H9 (cell line): Measurements from ENCODE around the gene OR2D2. TPM values are rescaled to one million over a fixed set of nuclear protein-coding genes. Genes with fewer than 3 reads are reported as not detected.

Experiments
- DNase-seq: peaks from one replicate; pipeline ENCODE4 v3.0.0-alpha.2; 2017
- H2AFZ ChIP-seq: one replicate; pipeline ENCODE4 v1.6.1; 2013; ENCODE audit warnings: mild to moderate bottlenecking, low read length, control low read depth, moderate library complexity
- H2AK5ac ChIP-seq: 2 replicates; pipeline ENCODE4 v1.6.1; 2013; ENCODE audit warnings: low read length, control low read depth, mixed read lengths; ENCODE audit not compliant: insufficient read length
- H2BK120ac ChIP-seq: one replicate; pipeline ENCODE4 v1.6.1; 2013; ENCODE audit warnings: low read depth, mild to moderate bottlenecking, low read length, control low read depth, inconsistent platforms; ENCODE audit not compliant: poor library complexity, severe bottlenecking
- H2BK12ac ChIP-seq: 2 replicates; pipeline ENCODE4 v1.6.1; 2013; ENCODE audit warnings: low read length, control low read depth, mixed read lengths, low read depth; ENCODE audit not compliant: insufficient read length
- H2BK15ac ChIP-seq: 2 replicates; pipeline ENCODE4 v1.6.1; 2013; ENCODE audit warnings: low read depth, low read length, control low read depth
- H2BK20ac ChIP-seq: one replicate; pipeline ENCODE4 v1.6.1; 2013; ENCODE audit warnings: low read depth, mild to moderate bottlenecking, low read length, control low read depth, inconsistent platforms; ENCODE audit not compliant: poor library complexity, severe bottlenecking
- H2BK5ac ChIP-seq: 2 replicates; pipeline ENCODE4 v1.6.1; 2013; ENCODE audit warnings: low read length, control low read depth, mixed read lengths; ENCODE audit not compliant: insufficient read length
- H3K14ac ChIP-seq: 2 replicates; pipeline ENCODE4 v1.6.1; 2013; ENCODE audit warnings: low read length, control low read depth; ENCODE audit not compliant: insufficient read depth
- H3K18ac ChIP-seq: 2 replicates; pipeline ENCODE4 v1.6.1; 2013; ENCODE audit warnings: low read depth, mild to moderate bottlenecking, mixed read lengths, low read length, control low read depth; ENCODE audit not compliant: insufficient read length
- H3K23ac ChIP-seq: 2 replicates; pipeline ENCODE4 v1.6.1; 2013; ENCODE audit warnings: low read length, control low read depth, mixed read lengths, low read depth; ENCODE audit not compliant: insufficient read length
- H3K23me2 ChIP-seq: 2 replicates; pipeline ENCODE4 v1.6.1; 2013; ENCODE audit warnings: low read depth, mild to moderate bottlenecking, mixed read lengths, low read length, control low read depth; ENCODE audit not compliant: insufficient read length, poor library complexity, severe bottlenecking
- H3K27ac ChIP-seq: 2 replicates; pipeline ENCODE4 v1.5.1; 2013; ENCODE audit warnings: low read length, control low read depth, mixed read lengths, low read depth; ENCODE audit not compliant: insufficient read length
- H3K27me3 ChIP-seq: 2 replicates; pipeline ENCODE4 v1.6.1; 2013; ENCODE audit warnings: low read length, control low read depth, inconsistent platforms; ENCODE audit not compliant: insufficient read depth
- H3K4ac ChIP-seq: 2 replicates; pipeline ENCODE4 v1.6.1; 2013; ENCODE audit warnings: low read depth, mild to moderate bottlenecking, control low read depth, inconsistent platforms, low read length, moderate library complexity
- H3K4me1 ChIP-seq: 2 replicates; pipeline ENCODE4 v1.6.1; 2013; ENCODE audit warnings: low read length, control low read depth, inconsistent platforms; ENCODE audit not compliant: insufficient read depth
- H3K4me2 ChIP-seq: 2 replicates; pipeline ENCODE4 v1.6.1; 2013; ENCODE audit warnings: low read length, control low read depth, mixed read lengths; ENCODE audit not compliant: insufficient read length, insufficient read depth
- H3K56ac ChIP-seq: 2 replicates; pipeline ENCODE4 v1.6.1; 2013; ENCODE audit warnings: low read depth, mild to moderate bottlenecking, mixed read lengths, low read length, control low read depth; ENCODE audit not compliant: insufficient read length
- H3K79me1 ChIP-seq: 2 replicates; pipeline ENCODE4 v1.6.1; 2013; ENCODE audit warnings: low read depth, mild to moderate bottlenecking, moderate library complexity, low read length, control low read depth, inconsistent platforms; ENCODE audit not compliant: insufficient read depth, poor library complexity, severe bottlenecking
- H3K79me2 ChIP-seq: 2 replicates; pipeline ENCODE4 v1.6.1; 2013; ENCODE audit warnings: low read length, control low read depth, inconsistent platforms; ENCODE audit not compliant: insufficient read depth
- H3K9ac ChIP-seq: 2 replicates; pipeline ENCODE4 v1.6.1; 2013; ENCODE audit warnings: low read length, control low read depth, mixed read lengths; ENCODE audit not compliant: insufficient read length; ENCODE audit errors: extremely low read depth
- H3K9me3 ChIP-seq: one replicate; pipeline ENCODE4 v1.6.1; 2013; ENCODE audit warnings: low read depth, low read length, inconsistent platforms; ENCODE audit not compliant: control insufficient read depth
- H3T11ph ChIP-seq: one replicate; pipeline ENCODE4 v1.6.1; 2013; ENCODE audit warnings: mild to moderate bottlenecking, low read length, control low read depth, inconsistent platforms
- H4K20me1 ChIP-seq: one replicate; pipeline ENCODE4 v1.6.1; 2013; ENCODE audit not compliant: control insufficient read depth, insufficient read length, insufficient read depth
- H4K5ac ChIP-seq: 2 replicates; pipeline ENCODE4 v1.6.1; 2013; ENCODE audit warnings: low read depth, mild to moderate bottlenecking, mixed read lengths, low read length, control low read depth; ENCODE audit not compliant: insufficient read length
- H4K8ac ChIP-seq: replicated peaks from 2 replicates; pipeline ENCODE4 v1.6.1; 2013; ENCODE audit warnings: low read length, control low read depth, mixed read lengths, low read depth; ENCODE audit not compliant: insufficient read length
- H4K91ac ChIP-seq: 2 replicates; pipeline ENCODE4 v1.6.1; 2013; ENCODE audit warnings: low read depth, mild to moderate bottlenecking, moderate library complexity, mixed read lengths, low read length, control low read depth; ENCODE audit not compliant: insufficient read length
- H3K27ac Mint-ChIP-seq, 3 experiments: 2 replicates in 2 of 3; 3 replicates in 1 of 3; pipeline ENCODE4 v1.8.0; 2020 to 2021; ENCODE audit warnings: mixed read lengths in 3 of 3, mild to moderate bottlenecking in 1 of 3, moderate library complexity in 1 of 3
- H3K27me3 Mint-ChIP-seq: 2 replicates; pipeline ENCODE4 v1.8.0; 2021; ENCODE audit warnings: low read depth, mild to moderate bottlenecking, moderate library complexity, mixed read lengths
- H3K36me3 Mint-ChIP-seq, 3 experiments: 2 replicates in 2 of 3; 3 replicates in 1 of 3; pipeline ENCODE4 v1.8.0; 2020 to 2021; ENCODE audit warnings: low read depth in 3 of 3, mixed read lengths in 3 of 3; ENCODE audit not compliant: insufficient read depth in 1 of 3
- H3K4me1 Mint-ChIP-seq, 2 experiments: 2 replicates each; pipeline ENCODE4 v1.8.0; 2020; ENCODE audit warnings: mixed read lengths in 2 of 2
- H3K4me3 Mint-ChIP-seq, 2 experiments: 2 replicates in 1 of 2; 3 replicates in 1 of 2; pipeline ENCODE4 v1.8.0; 2020 to 2021; ENCODE audit warnings: mild to moderate bottlenecking in 2 of 2, mixed read lengths in 2 of 2, moderate library complexity in 1 of 2
- H3K9me3 Mint-ChIP-seq, 2 experiments: 2 replicates in 1 of 2; 3 replicates in 1 of 2; pipeline ENCODE4 v1.8.0; 2020; ENCODE audit warnings: mild to moderate bottlenecking in 2 of 2, mixed read lengths in 2 of 2, moderate library complexity in 1 of 2
- WGBS: extraction: QIAGEN DNeasy Blood & Tissue Kit; methylation state at CpG from one replicate; pipeline ENCODE4 v1.1.7; 2013; ENCODE audit warnings: missing lambda C conversion rate, low lambda C conversion rate, mixed read lengths; ENCODE audit not compliant: insufficient read length; ENCODE audit errors: extremely low coverage; 5-methylcytosine and 5-hydroxymethylcytosine counted together
- total RNA-seq: library from RNA; stranded (reverse); gene quantifications from 2 replicates; pipeline ENCODE4 v1.2.1, GENCODE V29; 2021
- TF ChIP-seq, protein P1 (sequence below): fragments of 200-600 bp; sonication (generic); conservative IDR thresholded peaks from 3 replicates; pipeline ENCODE4 v1.8.0; 2021; ENCODE audit warnings: antibody characterized with exemption, mild to moderate bottlenecking

Gene OR2D2
- total RNA-seq, 1 experiment from 2014 or later, result 0.26 TPM

DNA sequence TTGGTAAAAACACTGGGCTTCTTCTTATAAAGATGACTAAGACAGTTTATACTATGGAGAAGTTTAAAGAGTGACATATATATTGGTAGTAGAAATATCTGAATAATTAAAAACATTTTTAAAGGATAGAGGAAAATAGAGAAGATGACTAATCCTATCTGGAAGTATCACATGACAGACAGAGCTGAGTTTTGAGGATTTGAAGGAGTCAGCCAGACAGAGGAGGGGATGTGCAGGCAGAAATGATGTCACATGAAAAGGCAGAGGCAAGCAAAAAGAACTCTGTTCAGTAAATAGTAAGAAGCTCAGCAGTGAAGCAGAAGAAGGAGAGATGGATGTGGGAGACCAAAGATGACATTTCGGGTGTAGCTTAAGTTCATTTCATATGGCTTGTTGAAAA lies 27.9 kb downstream of the OR2D2 start:
- Histone ChIP-seq H2BK120ac (no peak overlapping the region), H3K9ac (no peak overlapping the region), H3K27me3 (no peaks in the 10 kb centered on the region), H3K14ac (no peak overlapping the region), H4K5ac (no peak overlapping the region), H3T11ph (no peak overlapping the region), H3K79me1 (no peaks in the 10 kb centered on the region), H4K8ac (no peak overlapping the region), H3K9me3 (no peaks in the 10 kb centered on the region), H3K79me2 (no peaks in the 10 kb centered on the region), H2BK5ac (no peak overlapping the region), H2BK20ac (no peak overlapping the region), H4K91ac (no peak overlapping the region), H3K23me2 (no peaks in the 10 kb centered on the region), H4K20me1 (no peaks in the 10 kb centered on the region), H3K18ac (no peak overlapping the region), H2AK5ac (no peak overlapping the region), H2AFZ (no peak overlapping the region), H3K4ac (no peak overlapping the region), H3K4me1 (no peaks in the 10 kb centered on the region), H3K27ac (no peak overlapping the region), H3K56ac (no peak overlapping the region), H3K4me2 (no peak overlapping the region), H2BK12ac (no peak overlapping the region), H3K23ac (no peak overlapping the region), H2BK15ac (no peak overlapping the region)
- no peaks in the 10 kb centered on the region; the same call in 1 of the 2 replicates for H3K27me3 Mint-ChIP-seq
- no peak overlapping the region for H3K4me3 Mint-ChIP-seq
- peaks cover 4 to 5% of the 10 kb centered on the region in 2 experiments for H3K4me1 Mint-ChIP-seq
- peaks cover 6 to 10% of the 10 kb centered on the region in 2 experiments for H3K9me3 Mint-ChIP-seq
- no CpG with 5 or more reads among the region's 1 CpG for WGBS
- no peak overlapping the region for H3K27ac Mint-ChIP-seq
- DNase-seq, result no peak
- peaks cover 0 to 11% (median 10%) of the 10 kb centered on the region in 3 experiments; a peak in 6 of 7 replicates for H3K36me3 Mint-ChIP-seq
- TF ChIP-seq, protein P1, sequence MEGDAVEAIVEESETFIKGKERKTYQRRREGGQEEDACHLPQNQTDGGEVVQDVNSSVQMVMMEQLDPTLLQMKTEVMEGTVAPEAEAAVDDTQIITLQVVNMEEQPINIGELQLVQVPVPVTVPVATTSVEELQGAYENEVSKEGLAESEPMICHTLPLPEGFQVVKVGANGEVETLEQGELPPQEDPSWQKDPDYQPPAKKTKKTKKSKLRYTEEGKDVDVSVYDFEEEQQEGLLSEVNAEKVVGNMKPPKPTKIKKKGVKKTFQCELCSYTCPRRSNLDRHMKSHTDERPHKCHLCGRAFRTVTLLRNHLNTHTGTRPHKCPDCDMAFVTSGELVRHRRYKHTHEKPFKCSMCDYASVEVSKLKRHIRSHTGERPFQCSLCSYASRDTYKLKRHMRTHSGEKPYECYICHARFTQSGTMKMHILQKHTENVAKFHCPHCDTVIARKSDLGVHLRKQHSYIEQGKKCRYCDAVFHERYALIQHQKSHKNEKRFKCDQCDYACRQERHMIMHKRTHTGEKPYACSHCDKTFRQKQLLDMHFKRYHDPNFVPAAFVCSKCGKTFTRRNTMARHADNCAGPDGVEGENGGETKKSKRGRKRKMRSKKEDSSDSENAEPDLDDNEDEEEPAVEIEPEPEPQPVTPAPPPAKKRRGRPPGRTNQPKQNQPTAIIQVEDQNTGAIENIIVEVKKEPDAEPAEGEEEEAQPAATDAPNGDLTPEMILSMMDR, result no peak
